K562 (cell line): ENCODE data around the gene MRPL42. TPM values are rescaled to one million over a fixed set of nuclear protein-coding genes. Genes with fewer than 3 reads are reported as not detected.

Source experiments
- ATAC-seq: fragments of 200-7000 bp; cut with Tn5 transposase; 3 replicates; pipeline ENCODE4 v1.9.1; 2020; ENCODE audit warnings: moderate library complexity
- BruUV-seq: library from RNA; stranded (reverse); fragments of 400-500 nt; replicated peaks from 2 replicates; lab custom pipeline; 2021; lab: Mats Ljungman, UMichigan
- CTCF ChIA-PET: fragments of 300-600 bp; formaldehyde crosslinking; extraction: SDS; loops from one replicate; lab custom pipeline; 2021; ENCODE audit warnings: low intra/inter-chr PET ratio; lab: Yijun Ruan, JAX
- POLR2A ChIA-PET: fragments of 300-600, 350-650 bp; sonication (Branson Sonifier 250); formaldehyde crosslinking; extraction: SDS; loops from one replicate; lab custom pipeline; 2021; ENCODE audit warnings: antibody characterized with exemption, inconsistent platforms; lab: Yijun Ruan, JAX
- DNase-seq, 4 experiments: peaks; one replicate each; pipeline versions ENCODE4 v3.0.0 to v3.0.0-alpha.2; 2011 to 2018; ENCODE audit warnings: low spot score in 3 of 4, mixed read lengths in 3 of 4; ENCODE audit errors: extremely low read depth in 1 of 4
- FAIRE-seq: peaks from 2 replicates; lab custom pipeline; 2011; peaks lifted over from hg19 to GRCh38; lab: Jason Lieb, UNC
- H2AFZ ChIP-seq: 2 replicates; pipeline ENCODE4 v1.6.0; 2011; ENCODE audit warnings: low read depth, low read length, control low read depth, inconsistent platforms
- H3K27ac ChIP-seq: fragments of 200-600 bp; 3 replicates; pipeline ENCODE4 v1.8.0; 2011; ENCODE audit warnings: low read depth, mild to moderate bottlenecking, control low read depth, inconsistent platforms, low read length, moderate library complexity, mixed read lengths; ENCODE audit errors: extremely low read depth
- H3K27me3 ChIP-seq, 2 experiments: fragments of 300-600 bp in 1 of 2; 2 replicates in 1 of 2; 3 replicates in 1 of 2; pipeline versions ENCODE4 v1.6.0 to v1.8.0; 2011; ENCODE audit warnings: inconsistent platforms in 2 of 2, low read length in 2 of 2, mild to moderate bottlenecking in 1 of 2, mixed read lengths in 1 of 2, moderate library complexity in 1 of 2; ENCODE audit not compliant: control insufficient read depth in 2 of 2, insufficient read depth in 2 of 2
- H3K36me3 ChIP-seq: fragments of 300-600 bp; 3 replicates; pipeline ENCODE4 v1.8.0; 2011; ENCODE audit warnings: mild to moderate bottlenecking, low read length, inconsistent platforms; ENCODE audit not compliant: control insufficient read depth, insufficient read depth
- H3K4me1 ChIP-seq, 2 experiments: fragments of 200-600 bp in 1 of 2; replicated peaks in 1 of 2; 2 replicates in 1 of 2; 3 replicates in 1 of 2; pipeline versions ENCODE4 v1.5.1 to v1.8.0; 2011; ENCODE audit warnings: inconsistent platforms in 2 of 2, low read length in 2 of 2, mild to moderate bottlenecking in 1 of 2, mixed read lengths in 1 of 2, moderate library complexity in 1 of 2; ENCODE audit not compliant: control insufficient read depth in 2 of 2, insufficient read depth in 2 of 2
- H3K4me2 ChIP-seq: 2 replicates; pipeline ENCODE4 v1.6.1; 2011; ENCODE audit warnings: low read length, control low read depth, inconsistent platforms, mixed read lengths; ENCODE audit not compliant: insufficient read depth
- H3K4me3 ChIP-seq: fragments of 200-600 bp; sonication (generic), shearing (Covaris generic); 2 replicates; pipeline ENCODE4 v1.5.1; 2016; ENCODE audit warnings: control low read depth, inconsistent platforms
- H3K79me2 ChIP-seq: fragments of 200-600 bp; 3 replicates; pipeline ENCODE4 v1.8.0; 2011; ENCODE audit warnings: low read length, inconsistent platforms; ENCODE audit not compliant: control insufficient read depth, insufficient read depth
- H3K9ac ChIP-seq, 2 experiments: 2 replicates each; pipeline versions ENCODE4 v1.6.0 to v1.6.1; 2011; ENCODE audit warnings: low read depth in 2 of 2, low read length in 2 of 2, control low read depth in 1 of 2, inconsistent platforms in 1 of 2, mild to moderate bottlenecking in 1 of 2, mixed read lengths in 1 of 2; ENCODE audit not compliant: insufficient read depth in 1 of 2
- H3K9me1 ChIP-seq: one replicate; pipeline ENCODE4 v1.6.0; 2011; ENCODE audit warnings: inconsistent platforms, mild to moderate bottlenecking, low read length, moderate library complexity; ENCODE audit not compliant: control insufficient read depth, insufficient read depth
- H3K9me3 ChIP-seq: replicated peaks from 2 replicates; pipeline ENCODE4 v1.5.1; 2011; ENCODE audit warnings: low read depth, low read length, inconsistent platforms; ENCODE audit not compliant: control insufficient read depth, insufficient read depth
- H4K20me1 ChIP-seq: replicated peaks from 2 replicates; pipeline ENCODE4 v1.6.1; 2011; ENCODE audit warnings: low read length, inconsistent platforms, mixed read lengths; ENCODE audit not compliant: control insufficient read depth, insufficient read depth
- CC2D1A ChIP-seq: fragments of 450-650 bp; IDR thresholded peaks from 2 replicates; pipeline ENCODE4 v1.6.1; 2017; ENCODE audit warnings: mild to moderate bottlenecking
- ESRRB ChIP-seq: fragments of 250-450 bp; sonication (Bioruptor Pico); IDR thresholded peaks from 2 replicates; pipeline ENCODE4 v1.5.0; 2020; ENCODE audit warnings: mild to moderate bottlenecking, moderate library complexity, borderline replicate concordance
- HNRNPUL1 ChIP-seq: fragments of 200-400 bp; formaldehyde crosslinking; IDR thresholded peaks from 2 replicates; pipeline ENCODE4 v1.6.1; 2017; ENCODE audit warnings: low read length
- ZNF586 ChIP-seq: fragments of 450-650 bp; formaldehyde crosslinking; conservative IDR thresholded peaks from 2 replicates; pipeline ENCODE4 v1.4.0; 2020; ENCODE audit warnings: mild to moderate bottlenecking, moderate library complexity
- ZNF589 ChIP-seq: fragments of 200-800 bp; sonication (Bioruptor generic); IDR thresholded peaks from 2 replicates; pipeline ENCODE4 v1.6.1; 2016; ENCODE audit warnings: low read depth, missing genetic modification characterization, missing compliant biosample characterization
- ZNF76 ChIP-seq: fragments of 250-450 bp; sonication (Bioruptor Pico); IDR thresholded peaks from 2 replicates; pipeline ENCODE4 v1.4.0; 2020; ENCODE audit warnings: mild to moderate bottlenecking, moderate library complexity, borderline replicate concordance
- WGBS: fragments of 100-300 bp; shearing (Covaris generic); methylation state at CpG from one replicate; pipeline ENCODE4 v1.1.6; 2016; ENCODE audit warnings: low coverage, mixed read lengths; ENCODE audit not compliant: insufficient coverage; ENCODE audit errors: missing lambda C conversion rate; 5-methylcytosine and 5-hydroxymethylcytosine counted together
- in situ Hi-C: fragments of 300-500 bp; cut with MboI; formaldehyde crosslinking; loops from 4 replicates; pipeline ENCODE4 v1.15.0; 2018; ENCODE audit warnings: inconsistent platforms, mixed read lengths
- intact Hi-C: fragments of 100-400 bp; cut with micrococcal nuclease; formaldehyde crosslinking; loops from 2 replicates; pipeline ENCODE4 v1.14.2; 2022
- polyA plus RNA-seq, 8 experiments: library from polyadenylated mRNA; depleted of rRNA in 4 of 8; stranded (reverse) in 5 of 8; unstranded in 3 of 8; fragments of >200 nt; fragmentation: Nextera tagmentation in 2 of 8; fragmentation: Illumina TruSeq in 1 of 8; extraction: Ambion mirVana in 2 of 8; extraction: Trizol in 1 of 8; gene quantifications; 2 replicates each; pipeline versions ENCODE4 v1.2.1 to v1.2.3, GENCODE V29; 2011 to 2014; ENCODE audit warnings: inconsistent platforms in 1 of 8, missing spikeins in 1 of 8
- total RNA-seq, 7 experiments: library from RNA; depleted of rRNA in 6 of 7; stranded (reverse); fragments of >200 nt in 6 of 7; fragmentation: Illumina TruSeq in 2 of 7; extraction: Trizol in 2 of 7; gene quantifications; 2 replicates each; pipeline versions ENCODE4 v1.2.1 to v1.2.3, GENCODE V29; 2011 to 2021; ENCODE audit warnings: low replicate concordance in 1 of 7
- TF ChIP-seq, protein P1 (sequence below): fragments of 450-650 bp; formaldehyde crosslinking; IDR thresholded peaks from 2 replicates; pipeline ENCODE4 v1.4.0; 2020; ENCODE audit warnings: mild to moderate bottlenecking, mixed read lengths
- TF ChIP-seq, protein P2 (sequence below): fragments of 250-450 bp; sonication (Bioruptor Pico); IDR thresholded peaks from 2 replicates; pipeline ENCODE4 v1.8.0; 2021; ENCODE audit warnings: borderline replicate concordance, mild to moderate bottlenecking, moderate library complexity; ENCODE audit not compliant: poor library complexity, severe bottlenecking
- TF ChIP-seq, protein P3 (sequence below): fragments of 250-450 bp; sonication (Bioruptor Pico); IDR thresholded peaks from 2 replicates; pipeline ENCODE4 v1.5.1; 2021; ENCODE audit warnings: mild to moderate bottlenecking
- TF ChIP-seq, protein P4 (sequence below): fragments of 450-650 bp; IDR thresholded peaks from 2 replicates; pipeline ENCODE4 v1.6.1; 2016; ENCODE audit warnings: missing biosample characterization, missing genetic modification characterization

The MRPL42 gene
- total and polyA plus RNA-seq, 9 of the 15 experiments (the other 6 are each of a cell fraction or from before 2014, with no cell fraction given) = 104 to 806 (median 218) TPM

DNA sequence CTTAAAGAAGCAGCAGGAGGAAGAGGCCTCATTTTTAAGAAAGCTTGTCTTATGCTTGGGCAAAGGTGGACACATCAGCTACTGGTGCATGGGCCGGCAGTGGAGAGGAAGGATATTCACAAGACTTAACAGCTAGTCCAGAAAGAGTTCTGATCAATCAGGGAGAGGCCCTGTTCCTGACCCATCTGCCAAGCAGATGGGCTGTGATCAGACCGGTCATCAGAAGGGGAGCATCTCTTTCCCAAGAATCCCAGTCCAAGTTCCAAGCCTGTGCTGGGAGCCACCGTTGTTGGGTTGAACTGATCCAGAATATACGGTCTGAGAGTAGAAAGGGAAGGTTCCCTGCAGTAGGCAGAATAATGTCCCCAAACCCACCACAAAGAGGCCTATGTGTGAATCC, 72.5 kb downstream of the MRPL42 start:
- intact Hi-C loops (no loop called here), in situ Hi-C loops (loop anchor here (25.0 kb wide), 1 partner anchor 997 kb away; no protein-coding TSS in a partner anchor)
- 54% methylated on average over 4 of the region's 4 CpGs for WGBS
- BruUV-seq = no TSS peak
- ChIA-PET POLR2A (no interaction called here), CTCF (no interaction called here)
- Histone ChIP-seq H3K27ac (no peak overlapping the region), H2AFZ (no peak overlapping the region), H3K27me3 (no peaks in the 10 kb centered on the region), H3K79me2 (no peaks in the 10 kb centered on the region), H3K9ac (no peak overlapping the region), H3K4me1 (no peaks in the 10 kb centered on the region; a peak in 2 of 5 replicates), H3K9me3 (no peaks in the 10 kb centered on the region), H3K4me2 (no peak overlapping the region), H3K4me3 (no peak overlapping the region), H3K36me3 (no peaks in the 10 kb centered on the region), H4K20me1 (no peaks in the 10 kb centered on the region), H3K9me1 (no peaks in the 10 kb centered on the region)
- ATAC-seq (no peak), FAIRE-seq (no peak), DNase-seq (no peak)
- TF ChIP-seq, protein P1, sequence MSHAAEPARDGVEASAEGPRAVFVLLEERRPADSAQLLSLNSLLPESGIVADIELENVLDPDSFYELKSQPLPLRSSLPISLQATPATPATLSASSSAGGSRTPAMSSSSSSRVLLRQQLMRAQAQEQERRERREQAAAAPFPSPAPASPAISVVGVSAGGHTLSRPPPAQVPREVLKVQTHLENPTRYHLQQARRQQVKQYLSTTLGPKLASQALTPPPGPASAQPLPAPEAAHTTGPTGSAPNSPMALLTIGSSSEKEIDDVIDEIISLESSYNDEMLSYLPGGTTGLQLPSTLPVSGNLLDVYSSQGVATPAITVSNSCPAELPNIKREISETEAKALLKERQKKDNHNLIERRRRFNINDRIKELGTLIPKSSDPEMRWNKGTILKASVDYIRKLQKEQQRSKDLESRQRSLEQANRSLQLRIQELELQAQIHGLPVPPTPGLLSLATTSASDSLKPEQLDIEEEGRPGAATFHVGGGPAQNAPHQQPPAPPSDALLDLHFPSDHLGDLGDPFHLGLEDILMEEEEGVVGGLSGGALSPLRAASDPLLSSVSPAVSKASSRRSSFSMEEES (CRISPR knock-in tag) = no peak
- TF ChIP-seq ZNF586 (no peak), CC2D1A (no peak), ESRRB (no peak), HNRNPUL1 (no peak), ZNF76 (CRISPR knock-in tag) (no peak), ZNF589 (CRISPR knock-in tag) (no peak)
- TF ChIP-seq, protein P2, sequence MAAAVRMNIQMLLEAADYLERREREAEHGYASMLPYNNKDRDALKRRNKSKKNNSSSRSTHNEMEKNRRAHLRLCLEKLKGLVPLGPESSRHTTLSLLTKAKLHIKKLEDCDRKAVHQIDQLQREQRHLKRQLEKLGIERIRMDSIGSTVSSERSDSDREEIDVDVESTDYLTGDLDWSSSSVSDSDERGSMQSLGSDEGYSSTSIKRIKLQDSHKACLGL (CRISPR knock-in tag) = no peak
- TF ChIP-seq, protein P3, sequence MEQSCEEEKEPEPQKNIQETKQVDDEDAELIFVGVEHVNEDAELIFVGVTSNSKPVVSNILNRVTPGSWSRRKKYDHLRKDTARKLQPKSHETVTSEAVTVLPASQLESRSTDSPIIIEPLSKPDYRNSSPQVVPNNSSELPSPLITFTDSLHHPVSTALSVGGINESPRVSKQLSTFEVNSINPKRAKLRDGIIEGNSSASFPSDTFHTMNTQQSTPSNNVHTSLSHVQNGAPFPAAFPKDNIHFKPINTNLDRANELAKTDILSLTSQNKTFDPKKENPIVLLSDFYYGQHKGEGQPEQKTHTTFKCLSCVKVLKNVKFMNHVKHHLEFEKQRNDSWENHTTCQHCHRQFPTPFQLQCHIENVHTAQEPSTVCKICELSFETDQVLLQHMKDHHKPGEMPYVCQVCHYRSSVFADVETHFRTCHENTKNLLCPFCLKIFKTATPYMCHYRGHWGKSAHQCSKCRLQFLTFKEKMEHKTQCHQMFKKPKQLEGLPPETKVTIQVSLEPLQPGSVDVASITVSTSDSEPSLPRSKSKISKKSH (CRISPR knock-in tag) = no peak
- TF ChIP-seq, protein P4, sequence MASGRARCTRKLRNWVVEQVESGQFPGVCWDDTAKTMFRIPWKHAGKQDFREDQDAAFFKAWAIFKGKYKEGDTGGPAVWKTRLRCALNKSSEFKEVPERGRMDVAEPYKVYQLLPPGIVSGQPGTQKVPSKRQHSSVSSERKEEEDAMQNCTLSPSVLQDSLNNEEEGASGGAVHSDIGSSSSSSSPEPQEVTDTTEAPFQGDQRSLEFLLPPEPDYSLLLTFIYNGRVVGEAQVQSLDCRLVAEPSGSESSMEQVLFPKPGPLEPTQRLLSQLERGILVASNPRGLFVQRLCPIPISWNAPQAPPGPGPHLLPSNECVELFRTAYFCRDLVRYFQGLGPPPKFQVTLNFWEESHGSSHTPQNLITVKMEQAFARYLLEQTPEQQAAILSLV = no peak
